Measurements from ENCODE around the gene WWC2. TPM values are rescaled to one million over a fixed set of nuclear protein-coding genes. Genes with fewer than 3 reads are reported as not detected.
A peak's percentile ranks its signal among the peaks of the same experiment; 100 is the strongest.

The WWC2 gene
- total RNA-seq, 1 experiment from 2014 or later = 80.3 TPM

GRCh38 chr4:183253451-183253850, 154.4 kb downstream of the WWC2 start:
- POLR2A ChIA-PET = interaction anchor here (0.6 kb wide), 1 partner anchor 28 kb away, joined by 3 read pairs; no protein-coding TSS in a partner anchor
- CTCF ChIA-PET = no interaction called here
- ATAC-seq (no peak), DNase-seq (ENCODE audit: low read depth, low spot score) (no peak)
- in situ Hi-C loops (cut with HindIII; ENCODE audit: low pct_unique_long_range_greater_than_20kb, low sequenced_read_pairs) (no loop called here), intact Hi-C loops (cut with micrococcal nuclease; ENCODE audit: unreplicated experiment) (no loop called here)
- H3K9me3 ChIP-seq (ENCODE audit: control insufficient read depth, insufficient read depth, low read depth, low read length) = no peaks in the 10 kb centered on the region
- H3K4me3 ChIP-seq (ENCODE audit: low read depth in 2 of 2, low read length in 2 of 2) = no peak overlapping the region
- H3K4me1 ChIP-seq (ENCODE audit: control insufficient read depth, insufficient read depth, low read length) = peaks cover 27% of the 10 kb centered on the region
- H3K27me3 ChIP-seq (ENCODE audit: control insufficient read depth, insufficient read depth, low read length) = no peaks in the 10 kb centered on the region
- H3K27ac ChIP-seq (ENCODE audit: low read length) = peak overlapping the region; percentile 34; the same call in 1 of the 2 replicates
- TF ChIP-seq REST (IDR thresholded peaks at IDR 0.05; ENCODE audit: insufficient read depth in 1 of 2, low read depth in 2 of 2, low read length in 1 of 2) (no peak), POLR2AphosphoS5 (IDR thresholded peaks at IDR 0.05; ENCODE audit: low read depth, low read length) (no peak), SIN3A (IDR thresholded peaks at IDR 0.05; ENCODE audit: borderline replicate concordance, insufficient read depth, low read depth, low read length) (no peak), TCF7L2 (IDR thresholded peaks at IDR 0.05; ENCODE audit: low read depth, low read length) (no peak)
- TF ChIP-seq, protein P1, sequence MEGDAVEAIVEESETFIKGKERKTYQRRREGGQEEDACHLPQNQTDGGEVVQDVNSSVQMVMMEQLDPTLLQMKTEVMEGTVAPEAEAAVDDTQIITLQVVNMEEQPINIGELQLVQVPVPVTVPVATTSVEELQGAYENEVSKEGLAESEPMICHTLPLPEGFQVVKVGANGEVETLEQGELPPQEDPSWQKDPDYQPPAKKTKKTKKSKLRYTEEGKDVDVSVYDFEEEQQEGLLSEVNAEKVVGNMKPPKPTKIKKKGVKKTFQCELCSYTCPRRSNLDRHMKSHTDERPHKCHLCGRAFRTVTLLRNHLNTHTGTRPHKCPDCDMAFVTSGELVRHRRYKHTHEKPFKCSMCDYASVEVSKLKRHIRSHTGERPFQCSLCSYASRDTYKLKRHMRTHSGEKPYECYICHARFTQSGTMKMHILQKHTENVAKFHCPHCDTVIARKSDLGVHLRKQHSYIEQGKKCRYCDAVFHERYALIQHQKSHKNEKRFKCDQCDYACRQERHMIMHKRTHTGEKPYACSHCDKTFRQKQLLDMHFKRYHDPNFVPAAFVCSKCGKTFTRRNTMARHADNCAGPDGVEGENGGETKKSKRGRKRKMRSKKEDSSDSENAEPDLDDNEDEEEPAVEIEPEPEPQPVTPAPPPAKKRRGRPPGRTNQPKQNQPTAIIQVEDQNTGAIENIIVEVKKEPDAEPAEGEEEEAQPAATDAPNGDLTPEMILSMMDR (IDR thresholded peaks at IDR 0.05) = no peak
- BruUV-seq (replicated peaks) = no TSS peak
- H3K36me3 ChIP-seq (ENCODE audit: control insufficient read depth, insufficient read depth, low read length) = peaks cover 5% of the 10 kb centered on the region

GRCh38 chr4:183254162-183254561, 155.1 kb downstream of the WWC2 start:
- Histone ChIP-seq H3K36me3 (ENCODE audit: control insufficient read depth, insufficient read depth, low read length) (peaks cover 5% of the 10 kb centered on the region), H3K9me3 (ENCODE audit: control insufficient read depth, insufficient read depth, low read depth, low read length) (no peaks in the 10 kb centered on the region), H3K27ac (ENCODE audit: low read length) (0 out of 2 replicates have a peak overlapping the region, but pooled peaks have one; percentile 48), H3K27me3 (ENCODE audit: control insufficient read depth, insufficient read depth, low read length) (no peaks in the 10 kb centered on the region), H3K4me1 (ENCODE audit: control insufficient read depth, insufficient read depth, low read length) (peaks cover 27% of the 10 kb centered on the region), H3K4me3 (ENCODE audit: low read depth in 2 of 2, low read length in 2 of 2) (no peak overlapping the region)
- POLR2A ChIA-PET = interaction anchor here (0.6 kb wide), 1 partner anchor 27 kb away, joined by 3 read pairs; no protein-coding TSS in a partner anchor
- BruUV-seq (replicated peaks) = no TSS peak
- CTCF ChIA-PET = no interaction called here
- ATAC-seq (no peak; the same call in 1 of the 2 replicates), DNase-seq (ENCODE audit: low read depth, low spot score) (no peak)
- in situ Hi-C loops (cut with HindIII; ENCODE audit: low pct_unique_long_range_greater_than_20kb, low sequenced_read_pairs) (no loop called here), intact Hi-C loops (cut with micrococcal nuclease; ENCODE audit: unreplicated experiment) (no loop called here)
- no peak for TF ChIP-seq REST (IDR thresholded peaks at IDR 0.05; ENCODE audit: insufficient read depth in 1 of 2, low read depth in 2 of 2, low read length in 1 of 2)
- no peak for TF ChIP-seq SIN3A (IDR thresholded peaks at IDR 0.05; ENCODE audit: borderline replicate concordance, insufficient read depth, low read depth, low read length)
- no peak for TF ChIP-seq TCF7L2 (IDR thresholded peaks at IDR 0.05; ENCODE audit: low read depth, low read length)
- TF ChIP-seq, protein P1 (IDR thresholded peaks at IDR 0.05) = no peak
- no peak for TF ChIP-seq POLR2AphosphoS5 (IDR thresholded peaks at IDR 0.05; ENCODE audit: low read depth, low read length)
